HG03095 (cell line): ENCODE data around the gene MYOZ2.

Source experiments
- ATAC-seq: cut with Tn5 transposase; IDR thresholded peaks from one replicate; pipeline ENCODE4 v1.9.1; 2021; ENCODE audit warnings: moderate library complexity; ENCODE audit not compliant: unreplicated experiment

Gene MYOZ2

GRCh38 chr4:119190354-119190753 is 54.7 kb downstream of the MYOZ2 start:
- ATAC-seq = no peak

GRCh38 chr4:119191505-119191904 is 55.9 kb downstream of the MYOZ2 start:
- no peak for ATAC-seq

GRCh38 chr4:119197772-119198212 is 62.2 kb downstream of the MYOZ2 start:
- no peak for ATAC-seq

GRCh38 chr4:119204916-119205315 is 69.3 kb downstream of the MYOZ2 start:
- ATAC-seq = no peak

- ATAC-seq = no peak
Measured at GRCh38 chr4:119205690-119206089, 70.1 kb downstream of the MYOZ2 start.

GRCh38 chr4:119206178-119206577 is 70.5 kb downstream of the MYOZ2 start:
- ATAC-seq = no peak

- no peak for ATAC-seq
Measured at GRCh38 chr4:119207051-119207450, 71.4 kb downstream of the MYOZ2 start.

- no peak for ATAC-seq
Measured at GRCh38 chr4:119209077-119209476, 73.4 kb downstream of the MYOZ2 start.

GRCh38 chr4:119209586-119209985 is 74.0 kb downstream of the MYOZ2 start:
- no peak for ATAC-seq

- ATAC-seq = no peak
Measured at GRCh38 chr4:119210775-119211174, 75.1 kb downstream of the MYOZ2 start.

GRCh38 chr4:119211867-119212233 is 76.2 kb downstream of the MYOZ2 start:
- peak; percentile 14 for ATAC-seq

GRCh38 chr4:119212234-119212963 is 76.8 kb downstream of the MYOZ2 start, which contains the start of gene USP53:
Gene USP53 (plus strand): TSS chr4:119212713. CDS start chr4:119239760, 27,047 bp downstream.
- ATAC-seq = peak; percentile 92

- peak; percentile 56 for ATAC-seq
Measured at GRCh38 chr4:119212964-119213606, 77.5 kb downstream of the MYOZ2 start.

GRCh38 chr4:119218093-119218492 is 82.5 kb downstream of the MYOZ2 start:
- ATAC-seq = no peak

GRCh38 chr4:119221412-119221811 is 85.8 kb downstream of the MYOZ2 start:
- ATAC-seq = no peak

GRCh38 chr4:119227690-119228089 is 92.1 kb downstream of the MYOZ2 start:
- no peak for ATAC-seq

- ATAC-seq = no peak
Measured at GRCh38 chr4:119228406-119228805, 92.8 kb downstream of the MYOZ2 start.

- ATAC-seq = no peak
Measured at GRCh38 chr4:119229908-119230687, 94.5 kb downstream of the MYOZ2 start.

- ATAC-seq = no peak
Measured at GRCh38 chr4:119231491-119231890, 95.9 kb downstream of the MYOZ2 start.

- ATAC-seq = no peak
Measured at GRCh38 chr4:119232286-119232685, 96.7 kb downstream of the MYOZ2 start.

GRCh38 chr4:119233191-119233590 is 97.6 kb downstream of the MYOZ2 start:
- ATAC-seq = no peak

GRCh38 chr4:119233750-119234149 is 98.1 kb downstream of the MYOZ2 start:
- no peak for ATAC-seq
